RWPE2 (cell line): Measurements from ENCODE around the gene ATN1.

ENCODE experiments used
- ATAC-seq: fragments of 200-7000 bp; cut with Tn5 transposase; 3 replicates; pipeline ENCODE4 v1.9.1; 2021; ENCODE audit warnings: low read depth
- DNase-seq: peaks from one replicate; pipeline ENCODE4 v3.0.0-alpha.2; 2020; ENCODE audit warnings: low spot score
- H3K27ac ChIP-seq: fragments of 450-650 bp; 2 replicates; pipeline ENCODE4 v1.5.1; 2017; ENCODE audit warnings: mild to moderate bottlenecking; ENCODE audit not compliant: poor library complexity, severe bottlenecking
- H3K27me3 ChIP-seq: fragments of 250-450 bp; sonication (Bioruptor Pico); 2 replicates; pipeline ENCODE4 v1.5.1; 2021; ENCODE audit warnings: mild to moderate bottlenecking, moderate library complexity; ENCODE audit not compliant: insufficient read depth, poor library complexity, severe bottlenecking
- H3K36me3 ChIP-seq: fragments of 250-450 bp; sonication (Bioruptor Pico); 2 replicates; pipeline ENCODE4 v1.5.1; 2020; ENCODE audit warnings: low read depth, mild to moderate bottlenecking, moderate library complexity
- H3K4me1 ChIP-seq: fragments of 250-450 bp; sonication (Bioruptor Pico); 2 replicates; pipeline ENCODE4 v1.5.1; 2021; ENCODE audit warnings: mild to moderate bottlenecking, moderate library complexity; ENCODE audit not compliant: insufficient read depth, poor library complexity, severe bottlenecking
- H3K4me3 ChIP-seq: fragments of 250-450 bp; sonication (Bioruptor Pico); 2 replicates; pipeline ENCODE4 v1.5.1; 2021; ENCODE audit warnings: mild to moderate bottlenecking, moderate library complexity; ENCODE audit not compliant: severe bottlenecking
- H3K9me3 ChIP-seq: fragments of 250-450 bp; sonication (Bioruptor Pico); 2 replicates; pipeline ENCODE4 v1.5.1; 2021; ENCODE audit warnings: mild to moderate bottlenecking, moderate library complexity; ENCODE audit not compliant: severe bottlenecking
- TF ChIP-seq, protein P1 (sequence below): fragments of 450-650 bp; IDR thresholded peaks from one replicate; pipeline ENCODE4 v1.5.1; 2017; ENCODE audit warnings: mild to moderate bottlenecking, moderate library complexity; ENCODE audit not compliant: poor library complexity, severe bottlenecking

Gene ATN1

DNA sequence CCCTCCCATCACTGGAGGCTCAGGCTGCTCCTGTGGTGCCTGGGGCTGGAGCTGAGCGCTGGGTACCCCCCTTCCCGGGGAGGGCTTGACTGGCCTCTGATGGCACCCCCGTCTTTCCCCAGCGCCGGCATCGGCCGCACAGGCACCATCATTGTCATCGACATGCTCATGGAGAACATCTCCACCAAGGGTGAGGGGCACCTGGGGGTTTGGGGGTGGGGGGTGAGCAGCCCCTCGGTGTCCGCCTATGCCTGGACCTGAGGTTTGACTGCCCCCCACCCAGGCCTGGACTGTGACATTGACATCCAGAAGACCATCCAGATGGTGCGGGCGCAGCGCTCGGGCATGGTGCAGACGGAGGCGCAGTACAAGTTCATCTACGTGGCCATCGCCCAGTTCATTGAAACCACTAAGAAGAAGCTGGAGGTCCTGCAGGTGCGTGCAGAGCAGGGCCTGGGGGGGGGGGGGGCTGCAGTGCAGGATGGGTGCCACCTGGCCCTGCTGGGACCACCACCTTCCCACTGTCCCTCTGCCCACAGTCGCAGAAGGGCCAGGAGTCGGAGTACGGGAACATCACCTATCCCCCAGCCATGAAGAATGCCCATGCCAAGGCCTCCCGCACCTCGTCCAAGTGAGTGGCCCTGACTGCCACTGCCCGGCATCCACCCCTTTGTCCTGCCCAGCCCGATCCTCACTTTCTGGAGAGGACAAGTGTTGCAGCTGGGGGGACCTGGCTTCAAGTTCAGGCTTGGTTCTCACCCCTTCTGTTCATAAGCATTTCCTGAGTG is 32.2 kb downstream of the ATN1 start:
- ATAC-seq (no peak), DNase-seq (peak; percentile 57)
- H3K4me3 ChIP-seq = no peak overlapping the region
- H3K27me3 ChIP-seq = no peaks in the 10 kb centered on the region
- H3K27ac ChIP-seq = peak overlapping the region; percentile 87
- H3K36me3 ChIP-seq = peaks cover 13% of the 10 kb centered on the region
- H3K9me3 ChIP-seq = no peaks in the 10 kb centered on the region
- TF ChIP-seq, protein P1, sequence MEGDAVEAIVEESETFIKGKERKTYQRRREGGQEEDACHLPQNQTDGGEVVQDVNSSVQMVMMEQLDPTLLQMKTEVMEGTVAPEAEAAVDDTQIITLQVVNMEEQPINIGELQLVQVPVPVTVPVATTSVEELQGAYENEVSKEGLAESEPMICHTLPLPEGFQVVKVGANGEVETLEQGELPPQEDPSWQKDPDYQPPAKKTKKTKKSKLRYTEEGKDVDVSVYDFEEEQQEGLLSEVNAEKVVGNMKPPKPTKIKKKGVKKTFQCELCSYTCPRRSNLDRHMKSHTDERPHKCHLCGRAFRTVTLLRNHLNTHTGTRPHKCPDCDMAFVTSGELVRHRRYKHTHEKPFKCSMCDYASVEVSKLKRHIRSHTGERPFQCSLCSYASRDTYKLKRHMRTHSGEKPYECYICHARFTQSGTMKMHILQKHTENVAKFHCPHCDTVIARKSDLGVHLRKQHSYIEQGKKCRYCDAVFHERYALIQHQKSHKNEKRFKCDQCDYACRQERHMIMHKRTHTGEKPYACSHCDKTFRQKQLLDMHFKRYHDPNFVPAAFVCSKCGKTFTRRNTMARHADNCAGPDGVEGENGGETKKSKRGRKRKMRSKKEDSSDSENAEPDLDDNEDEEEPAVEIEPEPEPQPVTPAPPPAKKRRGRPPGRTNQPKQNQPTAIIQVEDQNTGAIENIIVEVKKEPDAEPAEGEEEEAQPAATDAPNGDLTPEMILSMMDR = no peak
- peaks cover 23% of the 10 kb centered on the region for H3K4me1 ChIP-seq

DNA sequence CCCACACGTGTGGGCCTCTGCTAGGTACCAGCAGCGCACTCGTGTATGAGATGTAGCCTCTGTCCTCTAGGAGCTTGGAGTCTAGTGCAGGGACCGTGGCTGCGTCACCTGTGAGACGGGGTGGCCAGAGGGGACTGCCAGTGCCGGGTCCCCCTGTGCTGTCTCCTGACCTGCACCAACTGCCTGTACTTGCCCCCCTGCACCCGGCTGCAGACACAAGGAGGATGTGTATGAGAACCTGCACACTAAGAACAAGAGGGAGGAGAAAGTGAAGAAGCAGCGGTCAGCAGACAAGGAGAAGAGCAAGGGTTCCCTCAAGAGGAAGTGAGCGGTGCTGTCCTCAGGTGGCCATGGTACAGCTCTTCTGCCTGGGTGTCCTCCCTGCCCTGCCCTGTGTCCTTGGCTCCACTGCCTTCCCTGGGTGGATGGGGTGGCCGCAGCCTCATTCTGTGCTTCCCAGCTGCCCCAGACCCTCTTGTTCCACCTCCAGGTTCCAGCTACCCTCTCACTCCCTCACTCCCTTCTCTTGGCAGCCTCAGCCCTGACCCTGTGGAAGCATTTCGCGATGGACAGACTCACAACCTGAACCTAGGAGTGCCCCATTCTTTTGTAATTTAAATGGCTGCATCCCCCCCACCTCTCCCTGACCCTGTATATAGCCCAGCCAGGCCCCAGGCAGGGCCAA is 33.0 kb downstream of the ATN1 start:
- Histone ChIP-seq H3K27ac (peak overlapping the region; percentile 87), H3K36me3 (peaks cover 20% of the 10 kb centered on the region), H3K9me3 (no peaks in the 10 kb centered on the region), H3K4me3 (no peak overlapping the region), H3K27me3 (no peaks in the 10 kb centered on the region), H3K4me1 (peaks cover 23% of the 10 kb centered on the region)
- TF ChIP-seq, protein P1 = no peak
- no peak for ATAC-seq
- DNase-seq = no peak

DNA sequence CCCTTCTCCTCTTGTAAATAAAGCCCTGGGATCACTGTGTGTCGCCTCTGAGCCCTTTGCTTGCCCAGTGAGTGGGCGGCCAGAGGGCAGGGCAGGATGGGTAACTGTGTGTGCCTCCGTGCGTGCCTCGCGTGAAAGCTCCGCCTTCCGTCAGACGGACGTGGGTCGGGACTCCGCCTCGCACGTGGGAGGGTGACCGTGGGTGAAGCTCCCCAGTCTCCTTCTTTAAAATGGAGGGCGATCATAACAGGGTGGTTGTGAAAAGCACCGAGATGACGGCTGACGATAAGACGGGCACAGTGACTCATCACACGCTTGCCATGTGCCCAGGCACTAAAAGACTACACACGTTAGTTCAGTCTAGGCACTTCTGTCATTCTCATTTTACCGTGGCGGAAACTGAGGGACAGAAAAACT is 33.5 kb downstream of the ATN1 start:
- DNase-seq (peak; percentile 65), ATAC-seq (no peak)
- H3K9me3 ChIP-seq = no peaks in the 10 kb centered on the region
- H3K27ac ChIP-seq = peak overlapping the region; percentile 87
- peaks cover 26% of the 10 kb centered on the region for H3K36me3 ChIP-seq
- no peaks in the 10 kb centered on the region for H3K27me3 ChIP-seq
- TF ChIP-seq, protein P1 = no peak
- peaks cover 23% of the 10 kb centered on the region for H3K4me1 ChIP-seq
- H3K4me3 ChIP-seq = peak overlapping the region; percentile 95

DNA sequence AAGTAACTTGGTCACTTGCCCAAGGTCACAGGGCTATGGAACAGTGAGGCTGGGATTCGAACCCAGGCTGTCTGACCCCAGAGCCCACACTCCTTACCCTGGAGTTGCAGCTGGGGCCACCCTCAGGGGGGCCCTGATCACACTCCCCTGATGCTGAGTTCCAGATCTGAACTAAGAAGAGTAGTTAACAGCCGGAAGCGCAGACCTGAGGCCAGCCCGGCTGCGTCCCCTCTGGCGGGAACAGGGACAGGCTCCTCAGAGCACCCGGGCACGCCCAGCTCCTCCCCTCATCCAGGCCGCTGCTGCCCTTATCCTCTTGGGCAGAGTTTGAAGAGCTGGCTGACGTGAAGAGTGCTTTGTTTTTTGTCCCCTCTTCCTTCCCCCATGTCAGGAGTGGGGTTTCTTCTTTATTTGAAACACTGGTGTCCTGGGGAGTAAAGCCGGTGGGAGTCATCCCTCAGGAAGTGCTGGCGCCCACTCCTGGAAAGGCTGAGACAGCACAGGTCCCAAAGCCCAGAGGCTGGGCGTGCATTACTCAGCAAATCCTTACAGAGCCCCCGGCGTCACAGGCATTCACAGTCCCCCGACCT is 34.0 kb downstream of the ATN1 start:
- H3K36me3 ChIP-seq = peaks cover 31% of the 10 kb centered on the region
- no peaks in the 10 kb centered on the region for H3K27me3 ChIP-seq
- H3K27ac ChIP-seq = peak overlapping the region; percentile 87
- DNase-seq (peak; percentile 78), ATAC-seq (peak; percentile 27)
- TF ChIP-seq, protein P1 = peak; percentile 80
- H3K4me3 ChIP-seq = peak overlapping the region; percentile 95
- H3K4me1 ChIP-seq = peaks cover 23% of the 10 kb centered on the region
- H3K9me3 ChIP-seq = no peaks in the 10 kb centered on the region
